Right kidney (tissue), 9 donors: Measurements from ENCODE around the gene CALM3.
"Not testable (repeated sequence)": the region's sequence is repeated elsewhere in the genome, so short reads cannot be mapped to it uniquely, and the experiment has no call there.

Source experiments
- DNase-seq: peaks from one replicate; pipeline ENCODE4 v3.0.0-alpha.2; 2016
- long read RNA-seq, 8 donors: transcript quantifications; one replicate each; lab custom pipeline, GENCODE V29; 2026

The CALM3 gene
- long read RNA-seq, donor 1, transcript CALM3-207 (4 exons, 721 nt) = minor isoform, 5 of 243 reads
- long read RNA-seq, donor 1, transcript CALM3-201 (6 exons, 2,289 nt) = major isoform, 168 of 243 reads
- long read RNA-seq, donor 1, partial matches to known transcripts = 36 of 243 reads
- long read RNA-seq, donor 1, other reads (novel, unspliced or antisense) = 27 of 243 reads
- long read RNA-seq, donor 2, transcript CALM3-207 (4 exons, 721 nt) = minor isoform, 7 of 192 reads
- long read RNA-seq, donor 2, transcript CALM3-201 (6 exons, 2,289 nt) = major isoform, 133 of 192 reads
- long read RNA-seq, donor 2, partial matches to known transcripts = 42 of 192 reads
- long read RNA-seq, donor 2, other reads (novel, unspliced or antisense) = 8 of 192 reads
- long read RNA-seq, donor 3, transcript CALM3-201 (6 exons, 2,289 nt) = major isoform, 73 of 94 reads
- long read RNA-seq, donor 3, transcript CALM3-207 (4 exons, 721 nt) = minor isoform, 8 of 94 reads
- long read RNA-seq, donor 3, partial matches to known transcripts = 12 of 94 reads
- long read RNA-seq, donor 3, other reads (novel, unspliced or antisense) = 0 of 94 reads
- long read RNA-seq, donor 4, transcript CALM3-207 (4 exons, 721 nt) = minor isoform, 7 of 170 reads
- long read RNA-seq, donor 4, transcript CALM3-201 (6 exons, 2,289 nt) = major isoform, 139 of 170 reads
- long read RNA-seq, donor 4, partial matches to known transcripts = 17 of 170 reads
- long read RNA-seq, donor 4, other reads (novel, unspliced or antisense) = 5 of 170 reads
- long read RNA-seq, donor 5, transcript CALM3-201 (6 exons, 2,289 nt) = major isoform, 195 of 256 reads
- long read RNA-seq, donor 5, partial matches to known transcripts = 26 of 256 reads
- long read RNA-seq, donor 5, other reads (novel, unspliced or antisense) = 16 of 256 reads
- long read RNA-seq, donor 6, transcript CALM3-207 (4 exons, 721 nt) = minor isoform, 9 of 245 reads
- long read RNA-seq, donor 6, transcript CALM3-201 (6 exons, 2,289 nt) = major isoform, 189 of 245 reads
- long read RNA-seq, donor 6, partial matches to known transcripts = 32 of 245 reads
- long read RNA-seq, donor 6, other reads (novel, unspliced or antisense) = 13 of 245 reads
- long read RNA-seq, donor 7, transcript CALM3-201 (6 exons, 2,289 nt) = major isoform, 282 of 408 reads
- long read RNA-seq, donor 7, transcript CALM3-207 (4 exons, 721 nt) = minor isoform, 20 of 408 reads
- long read RNA-seq, donor 7, partial matches to known transcripts = 96 of 408 reads
- long read RNA-seq, donor 7, other reads (novel, unspliced or antisense) = 7 of 408 reads
- long read RNA-seq, donor 8, transcript CALM3-207 (4 exons, 721 nt) = minor isoform, 6 of 190 reads
- long read RNA-seq, donor 8, transcript CALM3-201 (6 exons, 2,289 nt) = major isoform, 142 of 190 reads
- long read RNA-seq, donor 8, partial matches to known transcripts = 26 of 190 reads
- long read RNA-seq, donor 8, other reads (novel, unspliced or antisense) = 13 of 190 reads

DNA sequence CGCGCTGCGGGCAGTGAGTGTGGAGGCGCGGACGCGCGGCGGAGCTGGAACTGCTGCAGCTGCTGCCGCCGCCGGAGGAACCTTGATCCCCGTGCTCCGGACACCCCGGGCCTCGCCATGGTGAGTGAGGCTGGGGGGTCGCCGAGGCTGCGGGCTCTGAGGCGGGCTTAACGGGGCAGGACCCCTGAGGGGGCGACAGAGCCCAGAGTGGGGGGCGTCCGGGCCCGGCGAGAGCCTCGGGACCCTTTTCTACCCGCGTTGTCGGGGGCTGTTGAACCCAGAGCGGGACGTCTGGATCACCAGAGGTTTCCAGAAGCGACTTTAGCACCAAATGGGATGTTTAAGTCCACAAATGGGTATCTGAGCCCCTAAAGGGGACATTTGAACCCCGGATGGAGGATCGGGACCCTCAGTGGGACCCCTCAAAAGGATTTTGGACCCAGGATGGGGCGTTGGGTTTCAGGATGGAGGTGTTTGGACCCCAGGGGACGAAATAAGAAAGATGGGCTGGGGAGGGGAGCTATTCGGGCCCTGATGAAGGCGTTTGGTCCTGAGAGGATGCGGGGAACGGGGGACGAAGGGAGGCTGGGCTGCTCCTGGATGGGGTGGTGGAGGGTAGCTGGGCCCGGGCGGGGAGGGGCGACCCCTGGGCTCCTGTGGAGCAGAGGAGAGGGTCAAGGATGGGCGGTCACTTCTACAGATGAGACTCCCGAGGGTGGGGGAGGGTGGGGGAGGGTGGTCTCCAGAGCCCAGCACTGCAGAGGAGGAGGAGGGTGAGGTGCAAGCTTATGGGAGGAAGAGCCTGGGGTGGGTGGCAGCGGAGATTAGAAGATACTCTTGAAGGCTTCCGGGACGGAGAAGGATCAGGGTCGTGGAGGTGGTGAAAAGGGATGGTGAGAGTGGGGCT, at the start of gene CALM3:
CALM3 (plus strand) TSS at position 13 of the 907 bp plus-strand sequence; CDS start at position 118, 105 bp downstream.
- peak; percentile 77 for DNase-seq

DNA sequence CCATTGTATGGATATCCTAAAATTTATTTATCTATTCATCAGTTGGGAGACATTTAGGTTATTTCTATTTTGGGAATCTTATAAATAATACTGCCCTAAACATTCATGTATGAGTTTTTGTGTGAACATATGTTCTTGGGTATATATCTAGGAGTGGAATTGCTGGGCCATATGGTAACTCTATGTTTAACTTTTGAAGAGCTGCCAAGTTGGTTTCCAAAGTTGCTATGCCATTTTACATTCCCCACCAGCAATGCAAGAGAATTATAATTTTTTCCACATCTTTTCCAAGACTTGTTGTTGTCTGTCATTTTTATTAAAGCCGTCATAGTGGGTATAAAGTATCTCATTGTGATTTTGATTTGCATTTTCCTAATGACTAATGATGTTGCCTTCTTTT, 48.2 kb upstream of the CALM3 start:
- no peak for DNase-seq

DNA sequence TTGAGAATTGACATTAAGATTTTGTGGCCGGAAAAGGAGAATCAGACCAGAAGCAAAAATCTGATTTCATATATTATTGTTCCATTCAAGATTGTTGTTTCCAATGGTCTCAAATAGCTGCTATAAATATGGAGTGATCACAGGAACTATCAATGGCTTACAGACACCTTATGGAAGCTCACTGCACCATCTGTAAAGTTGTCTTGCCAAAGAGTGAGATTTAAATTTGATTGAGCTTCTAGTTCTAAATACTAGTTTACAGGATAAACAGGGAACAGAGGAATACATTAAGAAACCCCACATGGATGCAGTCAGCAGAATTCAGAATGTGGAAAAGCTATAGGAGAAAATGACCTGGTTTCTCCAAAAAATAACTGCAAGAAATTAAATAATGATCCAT, 47.0 kb upstream of the CALM3 start:
- DNase-seq = no peak

DNA sequence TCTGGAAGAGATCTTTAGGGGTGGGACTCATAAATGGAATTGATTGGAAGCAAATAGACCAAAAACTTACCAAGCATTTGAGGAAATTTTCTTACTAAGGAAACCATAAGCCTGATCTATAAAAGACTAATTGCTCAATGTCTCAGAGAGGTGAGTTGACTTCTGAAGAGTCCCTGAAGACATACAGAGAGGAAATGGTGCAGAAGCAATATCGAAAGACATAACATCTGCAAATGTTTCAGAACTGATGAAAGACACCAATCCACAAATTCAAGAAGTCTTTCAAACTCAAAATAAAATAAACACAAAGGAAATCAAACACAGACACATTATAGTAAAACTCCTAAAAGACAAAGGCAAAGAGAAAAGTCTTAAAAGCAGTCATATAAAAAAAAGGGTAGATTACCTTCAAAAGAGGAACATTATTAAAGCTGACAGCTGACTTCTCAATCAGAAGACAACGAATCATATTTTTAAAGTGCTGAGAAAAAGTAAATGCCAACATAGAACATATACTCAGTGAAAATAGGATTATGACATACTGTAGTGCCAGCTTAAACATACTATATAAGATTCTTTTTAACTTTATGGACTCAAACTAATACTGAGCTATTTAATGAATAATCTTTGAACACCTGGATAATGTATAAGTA, 45.4 kb upstream of the CALM3 start:
- DNase-seq = no peak

DNA sequence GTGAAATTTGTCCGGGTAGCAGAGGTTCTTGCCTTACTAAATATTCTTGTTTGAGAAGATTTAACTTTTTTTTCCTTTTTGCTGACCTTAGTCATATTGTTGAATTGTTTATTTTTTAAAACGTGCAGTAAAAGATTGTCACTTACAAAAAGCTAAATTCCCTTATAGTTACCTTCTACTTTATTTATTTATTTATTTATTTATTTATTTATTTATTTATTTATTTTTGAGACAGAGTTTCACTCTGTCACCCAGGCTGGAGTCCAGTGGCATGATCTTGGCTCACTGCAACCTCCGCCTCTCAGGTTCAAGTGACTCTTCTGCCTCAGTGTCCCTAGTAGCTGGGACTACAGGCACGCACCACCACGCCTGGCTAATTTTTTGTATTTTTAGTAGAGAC, 44.7 kb upstream of the CALM3 start:
- DNase-seq = not testable (repeated sequence)

DNA sequence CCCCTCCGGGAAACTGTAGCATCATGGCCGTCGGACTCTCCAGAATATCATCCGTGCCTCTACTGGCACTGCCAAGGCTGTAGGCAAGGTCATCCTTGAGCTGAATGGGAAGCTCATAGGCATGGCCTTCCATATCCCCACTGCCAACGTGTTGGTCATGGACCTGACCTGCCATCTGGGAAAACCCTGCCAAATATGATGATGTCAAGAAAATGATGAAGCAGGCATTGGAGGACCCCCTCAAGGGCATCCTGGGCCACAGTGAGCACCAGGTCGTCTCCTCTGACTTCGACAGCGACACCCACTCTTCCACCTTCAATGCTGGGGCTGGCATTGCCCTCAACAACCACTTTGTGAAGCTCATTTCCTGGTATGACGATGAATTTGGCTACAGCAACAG, 41.9 kb upstream of the CALM3 start:
- no peak for DNase-seq

DNA sequence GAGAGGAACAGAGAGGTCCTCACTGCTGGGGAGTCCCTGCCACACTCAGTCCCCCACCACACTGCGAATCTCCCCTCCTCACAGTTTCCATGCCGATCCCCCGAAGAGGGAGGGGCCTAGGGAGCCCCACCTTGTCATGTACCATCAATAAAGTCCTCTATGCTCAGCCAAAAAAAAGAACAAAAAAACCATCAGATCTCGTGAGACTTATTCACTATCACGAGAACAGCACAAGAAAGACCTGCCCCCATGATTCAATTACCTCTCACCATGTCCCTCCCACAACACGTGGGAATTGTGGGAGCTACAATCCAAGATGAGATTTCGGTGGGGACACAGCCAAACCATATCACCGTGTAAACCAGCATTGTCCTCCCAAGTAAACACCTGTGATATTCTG, 41.5 kb upstream of the CALM3 start:
- not testable (repeated sequence) for DNase-seq

DNA sequence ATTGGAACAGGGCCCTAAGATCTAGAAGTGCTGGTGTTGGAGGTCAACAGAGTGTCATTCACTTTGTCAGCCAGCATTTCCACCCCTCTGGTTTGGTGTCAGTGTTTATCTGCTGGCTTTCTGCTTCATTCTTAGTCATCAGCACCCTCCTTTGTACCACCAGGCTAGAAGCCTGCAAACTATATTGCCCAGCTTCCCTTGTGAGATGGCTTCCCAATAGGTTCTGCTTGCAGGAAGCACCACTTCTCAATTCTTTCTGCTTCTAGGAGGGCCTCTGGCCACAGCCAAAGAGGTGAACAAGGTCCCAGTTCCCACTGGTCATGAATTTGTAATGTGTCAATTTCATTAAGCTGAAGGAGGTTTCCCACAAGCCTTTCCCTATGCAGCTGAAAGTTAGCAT, 36.4 kb upstream of the CALM3 start:
- no peak for DNase-seq

DNA sequence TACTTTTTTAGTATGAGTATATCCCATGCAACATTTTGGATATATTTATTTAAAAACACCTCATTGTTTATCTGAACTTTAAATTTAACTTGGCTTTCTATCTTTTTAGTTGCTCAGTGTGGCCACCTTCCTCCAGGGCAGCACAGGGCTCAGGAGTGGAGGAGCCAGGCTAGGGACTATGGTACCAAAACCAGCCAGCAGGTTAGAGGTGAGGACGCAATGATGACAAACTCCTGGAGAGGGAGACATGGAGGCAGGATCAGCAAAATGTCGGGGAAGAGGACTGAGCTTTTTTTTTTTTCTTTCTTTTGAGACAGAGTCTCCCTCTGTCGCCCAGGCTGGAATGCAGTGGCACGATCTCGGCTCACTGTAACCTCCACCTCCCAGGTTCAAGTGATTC, 29.6 kb upstream of the CALM3 start:
- no peak for DNase-seq

DNA sequence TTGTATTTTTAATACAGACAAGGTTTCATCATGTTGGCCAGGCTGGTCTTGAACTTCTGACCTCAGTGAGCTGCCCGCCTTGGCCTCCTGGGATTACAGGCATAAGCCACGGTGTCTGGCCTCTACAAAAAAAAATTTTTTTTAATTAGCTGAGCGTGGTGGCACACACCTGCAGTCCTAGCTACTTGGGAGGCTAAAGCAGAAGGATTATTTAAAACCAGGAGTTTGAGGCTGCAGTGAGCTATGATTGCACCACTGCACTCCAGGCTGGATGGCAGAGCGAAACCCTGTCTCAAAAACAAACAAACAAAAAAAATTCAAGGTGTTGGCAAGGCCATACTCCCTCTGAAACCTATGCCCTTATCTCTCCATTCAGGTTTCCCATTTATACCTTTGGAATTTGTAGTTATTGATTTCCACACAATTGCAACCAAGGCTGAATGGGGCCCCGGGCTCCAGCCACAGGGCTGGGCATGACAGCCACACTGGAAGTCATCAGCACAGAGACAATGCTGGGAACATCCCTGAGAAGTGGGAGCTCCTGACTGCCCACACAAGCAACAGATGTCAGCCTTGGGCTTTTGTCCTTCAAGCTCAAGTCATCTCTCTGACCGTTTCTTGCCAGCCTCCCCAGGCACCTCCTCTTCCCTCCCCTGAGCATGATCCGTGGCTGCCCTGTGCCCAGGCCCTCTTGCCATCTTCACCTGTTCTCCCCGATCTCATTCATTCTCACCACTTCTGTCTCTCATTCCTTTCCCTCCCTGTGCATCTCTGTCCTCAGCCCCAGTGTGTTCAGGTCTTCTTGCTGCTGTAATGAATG, 27.2 kb upstream of the CALM3 start:
- no peak for DNase-seq

DNA sequence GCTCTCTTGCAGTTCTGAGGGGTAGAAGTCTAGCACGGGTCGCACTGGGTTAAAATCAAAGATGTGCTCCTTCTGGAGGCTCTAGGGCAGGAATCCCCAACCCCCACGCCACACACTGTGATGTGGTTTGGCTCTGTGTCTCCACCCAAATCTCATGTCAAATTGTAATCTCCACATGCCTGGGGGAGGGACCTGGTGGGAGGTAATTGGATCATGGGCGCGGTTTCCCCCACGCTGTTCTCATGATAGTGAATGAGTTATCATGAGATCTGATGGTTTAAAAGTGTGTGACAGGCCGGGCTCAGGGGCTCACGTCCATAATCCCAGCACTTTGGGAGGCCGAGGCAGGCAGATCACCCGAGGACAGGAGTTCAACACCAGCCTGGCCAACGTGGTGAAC, 26.6 kb upstream of the CALM3 start:
- DNase-seq = no peak

DNA sequence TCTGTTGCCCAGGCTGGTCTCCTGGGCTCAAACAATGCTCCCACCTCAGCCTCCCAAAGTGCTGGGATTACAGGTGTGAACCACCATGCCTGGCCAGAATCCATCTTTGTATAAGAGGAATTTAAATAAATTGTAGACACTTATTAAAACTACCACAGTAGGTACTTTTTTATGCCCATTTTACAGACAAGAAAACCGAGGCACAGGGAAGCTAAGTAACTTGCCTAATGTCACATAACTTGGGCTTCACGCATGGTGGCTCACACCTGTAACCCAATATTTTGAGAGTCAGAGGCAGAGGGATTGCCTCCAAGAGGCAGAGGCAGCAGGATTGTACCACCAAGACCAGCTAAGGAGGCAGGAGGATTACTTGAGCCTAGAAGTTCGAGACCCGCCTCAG, 22.7 kb upstream of the CALM3 start:
- DNase-seq = no peak

DNA sequence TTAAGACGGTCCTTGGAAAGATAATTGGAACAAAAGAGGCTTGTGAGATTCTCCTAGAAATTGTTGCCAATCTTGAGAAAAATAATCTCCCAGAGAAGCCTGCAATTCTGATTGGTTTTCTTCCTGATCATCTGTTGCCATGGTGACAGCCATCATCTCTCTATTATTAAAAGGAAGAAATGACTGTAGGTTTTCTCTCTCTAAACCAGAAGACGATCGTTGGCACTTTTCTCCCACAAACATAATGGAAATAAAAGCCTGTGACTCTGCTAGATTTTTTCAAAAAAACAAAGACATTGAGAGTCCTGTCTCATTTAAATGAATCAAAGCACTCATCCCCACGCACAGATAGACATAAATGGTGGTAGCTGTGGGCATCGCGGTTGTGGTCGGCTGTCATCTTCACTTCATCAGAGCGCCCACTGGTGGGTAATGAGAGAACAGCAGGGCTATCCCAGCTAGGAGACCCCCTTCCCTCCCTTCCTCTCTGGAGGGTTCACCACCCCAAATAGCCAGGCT, 21.7 kb upstream of the CALM3 start:
- no peak for DNase-seq

DNA sequence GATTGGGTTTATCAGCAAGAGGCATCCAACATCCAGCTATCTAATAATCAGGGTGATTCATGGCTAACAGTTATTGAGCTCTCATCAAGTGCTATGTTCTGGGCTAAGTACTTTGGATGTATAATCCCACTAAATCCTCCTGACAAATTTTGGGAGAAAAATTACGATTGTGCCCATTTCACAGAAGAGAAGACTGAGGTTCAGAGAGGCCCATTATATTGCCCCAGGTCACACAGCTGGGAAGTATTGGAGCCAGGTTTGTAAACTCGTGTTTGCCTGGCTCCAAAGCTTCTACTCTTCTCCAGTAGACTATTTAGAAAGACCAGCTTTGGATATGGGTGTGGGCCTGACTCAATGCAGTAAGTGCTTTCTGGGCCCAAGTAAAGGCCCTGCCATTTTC, 20.9 kb upstream of the CALM3 start:
- no peak for DNase-seq

DNA sequence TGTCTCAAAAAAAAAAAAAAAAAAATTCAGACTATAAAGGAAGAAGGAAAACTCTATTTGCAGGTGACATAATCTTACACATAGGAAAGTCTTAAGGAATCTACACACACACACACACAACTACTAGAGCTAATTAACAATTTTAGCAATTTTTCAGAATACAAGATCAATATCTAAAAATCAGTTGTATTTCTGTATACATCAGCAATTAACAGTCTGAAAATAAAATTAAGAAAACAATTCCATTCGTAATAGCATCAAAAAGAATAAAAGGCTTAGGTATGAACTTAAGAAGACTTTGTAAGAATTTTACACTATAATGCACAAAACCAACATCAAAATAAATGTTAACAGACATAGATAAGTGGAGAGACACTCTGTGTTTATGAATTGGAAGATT, 15.6 kb upstream of the CALM3 start:
- no peak for DNase-seq

DNA sequence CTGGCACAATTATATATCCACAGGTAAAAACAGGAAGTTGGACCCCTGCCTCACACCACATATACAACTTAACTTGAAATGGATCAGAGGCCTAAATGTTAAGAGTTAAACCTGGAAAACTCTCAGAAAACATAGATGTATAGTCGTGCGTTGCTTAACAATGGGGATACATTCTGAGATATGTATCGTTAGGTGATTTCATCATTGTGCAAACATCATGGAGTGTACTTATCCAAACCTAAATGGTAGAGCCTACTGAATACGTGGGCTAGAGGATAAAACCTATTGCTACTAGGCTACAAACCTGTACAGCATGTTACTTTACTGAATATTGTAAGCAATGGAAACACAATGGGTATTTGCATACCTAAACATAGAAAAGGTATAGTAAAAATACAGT, 14.8 kb upstream of the CALM3 start:
- no peak for DNase-seq

DNA sequence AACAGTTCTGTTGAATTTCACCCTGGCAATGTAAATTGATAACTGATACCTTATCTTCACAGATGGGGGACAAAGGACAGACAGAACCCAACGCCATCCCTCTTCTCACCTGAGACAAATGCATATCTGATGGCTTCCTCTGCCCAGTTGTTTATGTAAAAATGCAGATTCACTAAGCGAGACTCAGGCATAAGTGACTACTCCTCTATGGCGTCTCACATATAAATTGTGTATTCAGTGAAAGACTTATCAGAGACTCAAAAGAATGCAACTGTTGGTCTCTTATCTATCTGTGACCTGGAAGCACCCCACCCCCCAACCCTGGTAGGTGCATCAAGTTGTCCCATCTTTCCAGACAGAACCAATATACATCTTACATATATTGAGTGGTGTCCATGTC, 13.3 kb upstream of the CALM3 start:
- DNase-seq = no peak

DNA sequence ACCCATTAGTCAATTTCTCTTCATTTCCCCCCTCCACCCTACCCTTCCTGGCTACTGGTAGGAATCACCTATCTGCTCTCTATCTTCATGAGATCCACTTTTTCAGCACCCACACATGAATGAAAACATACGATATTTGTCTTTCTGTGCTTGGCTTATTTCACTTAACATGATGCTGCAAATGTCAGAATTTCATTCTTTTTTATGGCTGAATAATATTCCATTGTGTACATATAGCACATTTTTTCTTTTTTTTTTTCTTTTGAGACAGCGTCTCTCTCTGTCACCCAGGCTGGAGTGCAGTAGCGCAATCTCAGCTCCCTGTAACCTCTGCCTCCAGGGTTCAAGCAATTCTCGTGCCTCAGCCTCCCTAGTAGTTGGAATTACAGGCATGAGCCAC, 9.9 kb upstream of the CALM3 start:
- no peak for DNase-seq

DNA sequence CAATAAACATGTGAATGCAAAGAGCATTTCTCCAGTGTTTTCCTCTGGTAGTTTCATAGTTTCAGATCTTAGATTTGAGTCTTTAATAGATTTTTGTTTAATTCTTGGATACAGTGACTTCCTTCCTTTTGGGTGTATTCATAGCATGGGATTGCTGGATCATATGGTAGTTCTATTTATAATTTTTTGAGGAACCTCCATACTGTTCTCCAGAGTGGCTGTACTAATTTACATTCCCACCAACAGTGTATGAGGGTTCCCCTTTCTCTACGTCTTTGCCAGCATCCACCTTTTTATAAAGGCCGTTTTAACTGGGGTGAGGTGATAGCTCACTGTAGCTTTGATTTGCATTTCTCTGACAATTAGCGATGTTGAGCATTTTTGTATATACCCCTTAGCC, 9.3 kb upstream of the CALM3 start:
- no peak for DNase-seq
